HFFc6 (cell line): Measurements from ENCODE around the gene MYO15A. TPM values are rescaled to one million over a fixed set of nuclear protein-coding genes. Genes with fewer than 3 reads are reported as not detected.

Experiments used
- DNase-seq: peaks from one replicate; pipeline ENCODE4 v3.0.0-alpha.2; 2018
- H3K27ac Mint-ChIP-seq: 2 replicates; pipeline ENCODE4 v1.8.0; 2020; ENCODE audit warnings: mild to moderate bottlenecking, mixed read lengths
- H3K27me3 Mint-ChIP-seq: 2 replicates; pipeline ENCODE4 v1.8.0; 2021; ENCODE audit warnings: mild to moderate bottlenecking, moderate library complexity, mixed read lengths; ENCODE audit not compliant: insufficient read depth
- H3K36me3 Mint-ChIP-seq: 2 replicates; pipeline ENCODE4 v1.8.0; 2021; ENCODE audit warnings: low read depth, mixed read lengths
- H3K4me1 Mint-ChIP-seq: 2 replicates; pipeline ENCODE4 v1.8.0; 2020; ENCODE audit warnings: low read depth, mixed read lengths
- H3K4me3 Mint-ChIP-seq: 2 replicates; pipeline ENCODE4 v1.8.0; 2020; ENCODE audit warnings: mild to moderate bottlenecking, moderate library complexity, mixed read lengths
- H3K9me3 Mint-ChIP-seq: 2 replicates; pipeline ENCODE4 v1.8.0; 2020; ENCODE audit warnings: mild to moderate bottlenecking, mixed read lengths
- long read RNA-seq: library from polyadenylated mRNA; unstranded; transcript quantifications from one replicate; pipeline ENCODE4 v2.0.0, GENCODE V29; 2019
- total RNA-seq, 6 experiments: library from RNA; stranded (reverse); fragmentation: NEBNext Ultra II Directional; extraction: Animal tissue kit (Norgen Biotek cat#: 25700); gene quantifications; 2 replicates in 1 of 6; 3 replicates in 5 of 6; pipeline ENCODE4 v1.2.3, GENCODE V29; 2021
- TF ChIP-seq, protein P1 (sequence below): fragments of 200-600 bp; sonication (generic); IDR thresholded peaks from 2 replicates; pipeline ENCODE4 v1.5.0; 2021; ENCODE audit warnings: antibody characterized with exemption, mild to moderate bottlenecking

Gene MYO15A
- under 1 TPM in 4 of 6 experiments, not detected in 2; 0.12 to 0.20 (median 0.16) TPM for total RNA-seq
- long read RNA-seq, partial matches to known transcripts: 0 of 1 reads
- long read RNA-seq, other reads (novel, unspliced or antisense): 1 of 1 reads

DNA sequence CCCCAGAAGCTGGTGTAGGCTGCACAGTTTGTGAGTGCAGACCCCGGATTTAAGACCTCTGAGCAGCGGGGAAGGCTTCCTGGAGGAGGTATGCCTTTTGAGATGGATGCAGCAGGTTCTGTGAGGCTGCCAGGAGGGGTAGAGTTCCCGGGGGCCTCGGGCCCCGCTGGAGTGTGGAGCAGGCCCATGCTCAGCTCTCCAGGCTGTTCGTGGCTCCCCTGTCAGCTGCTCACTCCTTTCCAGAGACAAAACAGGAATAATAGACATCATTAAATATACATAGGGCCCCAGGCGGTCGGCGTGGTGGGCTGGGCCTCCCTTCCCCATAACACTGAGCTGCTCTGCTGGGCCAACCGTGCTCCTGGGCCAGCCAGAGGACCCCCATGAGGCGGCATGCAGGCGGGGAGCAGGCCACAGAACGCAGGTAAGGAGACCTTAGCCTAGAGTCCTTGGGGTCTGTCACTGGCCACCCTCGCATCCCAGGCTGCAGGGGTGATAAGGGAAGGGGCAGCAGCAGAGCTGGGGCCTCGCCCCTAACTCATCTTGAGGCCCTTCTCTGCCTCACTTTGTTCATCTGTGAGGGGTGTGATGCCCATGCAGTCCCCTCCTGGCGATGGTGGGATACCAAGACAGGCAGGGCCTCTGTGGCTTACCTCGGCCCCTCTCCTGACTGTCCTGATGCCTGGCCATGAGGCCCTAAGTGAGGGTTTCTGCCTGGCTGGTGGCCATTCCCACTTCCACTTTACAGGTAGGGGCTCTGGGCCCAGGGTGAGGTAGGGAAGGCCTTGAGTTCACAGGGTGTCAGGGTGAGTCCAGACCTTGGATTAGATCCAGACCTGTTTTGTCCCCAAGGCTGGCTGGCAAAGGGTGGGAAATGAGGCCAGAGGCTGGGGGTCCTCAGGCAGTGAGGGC, at the start of gene MYO15A:
TSS of gene MYO15A (plus strand) at position 356 of the 912 bp plus-strand sequence. CDS start 10,045 bp downstream, outside the sequence.
- TF ChIP-seq, protein P1, sequence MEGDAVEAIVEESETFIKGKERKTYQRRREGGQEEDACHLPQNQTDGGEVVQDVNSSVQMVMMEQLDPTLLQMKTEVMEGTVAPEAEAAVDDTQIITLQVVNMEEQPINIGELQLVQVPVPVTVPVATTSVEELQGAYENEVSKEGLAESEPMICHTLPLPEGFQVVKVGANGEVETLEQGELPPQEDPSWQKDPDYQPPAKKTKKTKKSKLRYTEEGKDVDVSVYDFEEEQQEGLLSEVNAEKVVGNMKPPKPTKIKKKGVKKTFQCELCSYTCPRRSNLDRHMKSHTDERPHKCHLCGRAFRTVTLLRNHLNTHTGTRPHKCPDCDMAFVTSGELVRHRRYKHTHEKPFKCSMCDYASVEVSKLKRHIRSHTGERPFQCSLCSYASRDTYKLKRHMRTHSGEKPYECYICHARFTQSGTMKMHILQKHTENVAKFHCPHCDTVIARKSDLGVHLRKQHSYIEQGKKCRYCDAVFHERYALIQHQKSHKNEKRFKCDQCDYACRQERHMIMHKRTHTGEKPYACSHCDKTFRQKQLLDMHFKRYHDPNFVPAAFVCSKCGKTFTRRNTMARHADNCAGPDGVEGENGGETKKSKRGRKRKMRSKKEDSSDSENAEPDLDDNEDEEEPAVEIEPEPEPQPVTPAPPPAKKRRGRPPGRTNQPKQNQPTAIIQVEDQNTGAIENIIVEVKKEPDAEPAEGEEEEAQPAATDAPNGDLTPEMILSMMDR: no peak
- no peaks in the 10 kb centered on the region for H3K9me3 Mint-ChIP-seq
- peaks cover 3% of the 10 kb centered on the region for H3K4me1 Mint-ChIP-seq
- H3K36me3 Mint-ChIP-seq: no peaks in the 10 kb centered on the region; the same call in 1 of the 2 replicates
- no peak for DNase-seq
- peaks cover 6% of the 10 kb centered on the region for H3K27me3 Mint-ChIP-seq
- no peak within 1 kb of the TSS for H3K4me3 Mint-ChIP-seq
- H3K27ac Mint-ChIP-seq: no peak within 1 kb of the TSS; the same call in 1 of the 2 replicates

- Mint-ChIP-seq H3K27ac (no peak overlapping the region), H3K4me1 (peaks cover 9% of the 10 kb centered on the region), H3K9me3 (no peaks in the 10 kb centered on the region), H3K36me3 (peaks cover 20% of the 10 kb centered on the region), H3K27me3 (no peaks in the 10 kb centered on the region), H3K4me3 (no peak overlapping the region)
- TF ChIP-seq, protein P1: no peak
- DNase-seq: no peak
Observed at GRCh38 chr17:18059283-18059682, 49.3 kb upstream of the MYO15A start.

GRCh38 chr17:18064053-18064452, 44.5 kb upstream of the MYO15A start:
- Mint-ChIP-seq H3K4me3 (no peak overlapping the region), H3K27me3 (no peaks in the 10 kb centered on the region; the same call in 1 of the 2 replicates), H3K36me3 (peaks cover 10% of the 10 kb centered on the region), H3K27ac (no peak overlapping the region), H3K4me1 (peaks cover 6% of the 10 kb centered on the region), H3K9me3 (no peaks in the 10 kb centered on the region)
- TF ChIP-seq, protein P1: 0 out of 2 replicates have a peak, but pooled peaks have one; percentile 13
- DNase-seq: no peak

- Mint-ChIP-seq H3K36me3 (peaks cover 6% of the 10 kb centered on the region; the same call in 1 of the 2 replicates), H3K9me3 (no peaks in the 10 kb centered on the region), H3K27ac (no peak overlapping the region)
Observed at GRCh38 chr17:18065546-18065945, 43.0 kb upstream of the MYO15A start.

GRCh38 chr17:18066866-18067265, 41.7 kb upstream of the MYO15A start:
- H3K27ac Mint-ChIP-seq: no peak overlapping the region
- no peaks in the 10 kb centered on the region for H3K9me3 Mint-ChIP-seq
- no peaks in the 10 kb centered on the region; the same call in 1 of the 2 replicates for H3K27me3 Mint-ChIP-seq
- TF ChIP-seq, protein P1: no peak
- DNase-seq: no peak
- H3K4me3 Mint-ChIP-seq: no peak overlapping the region
- peaks cover 6% of the 10 kb centered on the region; the same call in 1 of the 2 replicates for H3K36me3 Mint-ChIP-seq
- peaks cover 18% of the 10 kb centered on the region for H3K4me1 Mint-ChIP-seq

More at GRCh38 chr17:18065546-18065945, 43.0 kb upstream of the MYO15A start:
- H3K4me3 Mint-ChIP-seq: no peak overlapping the region
- no peak for DNase-seq
- no peaks in the 10 kb centered on the region; the same call in 1 of the 2 replicates for H3K27me3 Mint-ChIP-seq
- H3K4me1 Mint-ChIP-seq: peaks cover 7% of the 10 kb centered on the region
- TF ChIP-seq, protein P1: no peak
